H9 (cell line): Measurements from ENCODE around the gene NPY5R. TPM values are rescaled to one million over a fixed set of nuclear protein-coding genes. Genes with fewer than 3 reads are reported as not detected.

Source experiments
- DNase-seq: peaks from one replicate; pipeline ENCODE4 v3.0.0-alpha.2; 2017
- H2AFZ ChIP-seq: one replicate; pipeline ENCODE4 v1.6.1; 2013; ENCODE audit warnings: mild to moderate bottlenecking, low read length, control low read depth, moderate library complexity
- H2AK5ac ChIP-seq: 2 replicates; pipeline ENCODE4 v1.6.1; 2013; ENCODE audit warnings: low read length, control low read depth, mixed read lengths; ENCODE audit not compliant: insufficient read length
- H2BK120ac ChIP-seq: one replicate; pipeline ENCODE4 v1.6.1; 2013; ENCODE audit warnings: low read depth, mild to moderate bottlenecking, low read length, control low read depth, inconsistent platforms; ENCODE audit not compliant: poor library complexity, severe bottlenecking
- H2BK12ac ChIP-seq: 2 replicates; pipeline ENCODE4 v1.6.1; 2013; ENCODE audit warnings: low read length, control low read depth, mixed read lengths, low read depth; ENCODE audit not compliant: insufficient read length
- H2BK15ac ChIP-seq: 2 replicates; pipeline ENCODE4 v1.6.1; 2013; ENCODE audit warnings: low read depth, low read length, control low read depth
- H2BK20ac ChIP-seq: one replicate; pipeline ENCODE4 v1.6.1; 2013; ENCODE audit warnings: low read depth, mild to moderate bottlenecking, low read length, control low read depth, inconsistent platforms; ENCODE audit not compliant: poor library complexity, severe bottlenecking
- H2BK5ac ChIP-seq: 2 replicates; pipeline ENCODE4 v1.6.1; 2013; ENCODE audit warnings: low read length, control low read depth, mixed read lengths; ENCODE audit not compliant: insufficient read length
- H3K14ac ChIP-seq: 2 replicates; pipeline ENCODE4 v1.6.1; 2013; ENCODE audit warnings: low read length, control low read depth; ENCODE audit not compliant: insufficient read depth
- H3K18ac ChIP-seq: 2 replicates; pipeline ENCODE4 v1.6.1; 2013; ENCODE audit warnings: low read depth, mild to moderate bottlenecking, mixed read lengths, low read length, control low read depth; ENCODE audit not compliant: insufficient read length
- H3K23ac ChIP-seq: 2 replicates; pipeline ENCODE4 v1.6.1; 2013; ENCODE audit warnings: low read length, control low read depth, mixed read lengths, low read depth; ENCODE audit not compliant: insufficient read length
- H3K23me2 ChIP-seq: 2 replicates; pipeline ENCODE4 v1.6.1; 2013; ENCODE audit warnings: low read depth, mild to moderate bottlenecking, mixed read lengths, low read length, control low read depth; ENCODE audit not compliant: insufficient read length, poor library complexity, severe bottlenecking
- H3K27ac ChIP-seq: 2 replicates; pipeline ENCODE4 v1.5.1; 2013; ENCODE audit warnings: low read length, control low read depth, mixed read lengths, low read depth; ENCODE audit not compliant: insufficient read length
- H3K27me3 ChIP-seq: 2 replicates; pipeline ENCODE4 v1.6.1; 2013; ENCODE audit warnings: low read length, control low read depth, inconsistent platforms; ENCODE audit not compliant: insufficient read depth
- H3K4ac ChIP-seq: 2 replicates; pipeline ENCODE4 v1.6.1; 2013; ENCODE audit warnings: low read depth, mild to moderate bottlenecking, control low read depth, inconsistent platforms, low read length, moderate library complexity
- H3K4me1 ChIP-seq: 2 replicates; pipeline ENCODE4 v1.6.1; 2013; ENCODE audit warnings: low read length, control low read depth, inconsistent platforms; ENCODE audit not compliant: insufficient read depth
- H3K4me2 ChIP-seq: 2 replicates; pipeline ENCODE4 v1.6.1; 2013; ENCODE audit warnings: low read length, control low read depth, mixed read lengths; ENCODE audit not compliant: insufficient read length, insufficient read depth
- H3K56ac ChIP-seq: 2 replicates; pipeline ENCODE4 v1.6.1; 2013; ENCODE audit warnings: low read depth, mild to moderate bottlenecking, mixed read lengths, low read length, control low read depth; ENCODE audit not compliant: insufficient read length
- H3K79me1 ChIP-seq: 2 replicates; pipeline ENCODE4 v1.6.1; 2013; ENCODE audit warnings: low read depth, mild to moderate bottlenecking, moderate library complexity, low read length, control low read depth, inconsistent platforms; ENCODE audit not compliant: insufficient read depth, poor library complexity, severe bottlenecking
- H3K79me2 ChIP-seq: 2 replicates; pipeline ENCODE4 v1.6.1; 2013; ENCODE audit warnings: low read length, control low read depth, inconsistent platforms; ENCODE audit not compliant: insufficient read depth
- H3K9ac ChIP-seq: 2 replicates; pipeline ENCODE4 v1.6.1; 2013; ENCODE audit warnings: low read length, control low read depth, mixed read lengths; ENCODE audit not compliant: insufficient read length; ENCODE audit errors: extremely low read depth
- H3K9me3 ChIP-seq: one replicate; pipeline ENCODE4 v1.6.1; 2013; ENCODE audit warnings: low read depth, low read length, inconsistent platforms; ENCODE audit not compliant: control insufficient read depth
- H3T11ph ChIP-seq: one replicate; pipeline ENCODE4 v1.6.1; 2013; ENCODE audit warnings: mild to moderate bottlenecking, low read length, control low read depth, inconsistent platforms
- H4K20me1 ChIP-seq: one replicate; pipeline ENCODE4 v1.6.1; 2013; ENCODE audit not compliant: control insufficient read depth, insufficient read length, insufficient read depth
- H4K5ac ChIP-seq: 2 replicates; pipeline ENCODE4 v1.6.1; 2013; ENCODE audit warnings: low read depth, mild to moderate bottlenecking, mixed read lengths, low read length, control low read depth; ENCODE audit not compliant: insufficient read length
- H4K8ac ChIP-seq: replicated peaks from 2 replicates; pipeline ENCODE4 v1.6.1; 2013; ENCODE audit warnings: low read length, control low read depth, mixed read lengths, low read depth; ENCODE audit not compliant: insufficient read length
- H4K91ac ChIP-seq: 2 replicates; pipeline ENCODE4 v1.6.1; 2013; ENCODE audit warnings: low read depth, mild to moderate bottlenecking, moderate library complexity, mixed read lengths, low read length, control low read depth; ENCODE audit not compliant: insufficient read length
- H3K27ac Mint-ChIP-seq, 3 experiments: 2 replicates in 2 of 3; 3 replicates in 1 of 3; pipeline ENCODE4 v1.8.0; 2020 to 2021; ENCODE audit warnings: mixed read lengths in 3 of 3, mild to moderate bottlenecking in 1 of 3, moderate library complexity in 1 of 3
- H3K27me3 Mint-ChIP-seq: 2 replicates; pipeline ENCODE4 v1.8.0; 2021; ENCODE audit warnings: low read depth, mild to moderate bottlenecking, moderate library complexity, mixed read lengths
- H3K36me3 Mint-ChIP-seq, 3 experiments: 2 replicates in 2 of 3; 3 replicates in 1 of 3; pipeline ENCODE4 v1.8.0; 2020 to 2021; ENCODE audit warnings: low read depth in 3 of 3, mixed read lengths in 3 of 3; ENCODE audit not compliant: insufficient read depth in 1 of 3
- H3K4me1 Mint-ChIP-seq, 2 experiments: 2 replicates each; pipeline ENCODE4 v1.8.0; 2020; ENCODE audit warnings: mixed read lengths in 2 of 2
- H3K4me3 Mint-ChIP-seq, 2 experiments: 2 replicates in 1 of 2; 3 replicates in 1 of 2; pipeline ENCODE4 v1.8.0; 2020 to 2021; ENCODE audit warnings: mild to moderate bottlenecking in 2 of 2, mixed read lengths in 2 of 2, moderate library complexity in 1 of 2
- H3K9me3 Mint-ChIP-seq, 2 experiments: 2 replicates in 1 of 2; 3 replicates in 1 of 2; pipeline ENCODE4 v1.8.0; 2020; ENCODE audit warnings: mild to moderate bottlenecking in 2 of 2, mixed read lengths in 2 of 2, moderate library complexity in 1 of 2
- CTCF ChIP-seq: fragments of 200-600 bp; sonication (generic); conservative IDR thresholded peaks from 3 replicates; pipeline ENCODE4 v1.8.0; 2021; ENCODE audit warnings: antibody characterized with exemption, mild to moderate bottlenecking
- total RNA-seq: library from RNA; stranded (reverse); gene quantifications from 2 replicates; pipeline ENCODE4 v1.2.1, GENCODE V29; 2021

The NPY5R gene
- total RNA-seq, 1 experiment from 2014 or later = 4.2 TPM

- no peaks in the 10 kb centered on the region for H3K23me2 ChIP-seq
- H4K91ac ChIP-seq = no peak overlapping the region
- H2BK20ac ChIP-seq = no peak overlapping the region
- no peak overlapping the region for H3K4me2 ChIP-seq
- H3K9me3 ChIP-seq = no peaks in the 10 kb centered on the region
- Mint-ChIP-seq H3K4me1 (peaks cover 13 to 17% of the 10 kb centered on the region in 2 experiments), H3K4me3 (no peak overlapping the region), H3K27ac (no peak overlapping the region), H3K27me3 (no peaks in the 10 kb centered on the region), H3K9me3 (peaks cover 0 to 4% of the 10 kb centered on the region in 2 experiments; a peak in 1 of 5 replicates), H3K36me3 (peaks cover 0 to 4% (median 0%) of the 10 kb centered on the region in 3 experiments; a peak in 1 of 7 replicates)
- H4K20me1 ChIP-seq = no peaks in the 10 kb centered on the region
- H3K18ac ChIP-seq = no peak overlapping the region
- no peak overlapping the region for H2BK15ac ChIP-seq
- no peak overlapping the region for H2AFZ ChIP-seq
- no peak overlapping the region for H2BK5ac ChIP-seq
- DNase-seq = no peak
- H2AK5ac ChIP-seq = no peak overlapping the region
- no peak overlapping the region for H4K5ac ChIP-seq
- no peak overlapping the region for H3T11ph ChIP-seq
- H3K79me1 ChIP-seq = no peaks in the 10 kb centered on the region
- H3K9ac ChIP-seq = no peak overlapping the region
- no peak overlapping the region for H3K14ac ChIP-seq
- H3K56ac ChIP-seq = no peak overlapping the region
- H3K27me3 ChIP-seq = no peaks in the 10 kb centered on the region
- H3K4ac ChIP-seq = no peak overlapping the region
- no peak for TF ChIP-seq CTCF
- no peak overlapping the region for H2BK12ac ChIP-seq
- no peaks in the 10 kb centered on the region for H3K4me1 ChIP-seq
- H2BK120ac ChIP-seq = no peak overlapping the region
- H4K8ac ChIP-seq = no peak overlapping the region
- H3K23ac ChIP-seq = no peak overlapping the region
- no peak overlapping the region for H3K27ac ChIP-seq
- H3K79me2 ChIP-seq = no peaks in the 10 kb centered on the region
Observed at GRCh38 chr4:163395055-163395454, 51.4 kb downstream of the NPY5R start.
